GM21526 (cell line): Measurements from ENCODE around the gene MPHOSPH9.
"Not testable (repeated sequence)": the region's sequence is repeated elsewhere in the genome, so short reads cannot be mapped to it uniquely, and the experiment has no call there.

Source experiments
- ATAC-seq: cut with Tn5 transposase; IDR thresholded peaks from one replicate; pipeline ENCODE4 v1.9.1; 2021; ENCODE audit warnings: moderate library complexity; ENCODE audit not compliant: unreplicated experiment, low FRiP score

The MPHOSPH9 gene

DNA sequence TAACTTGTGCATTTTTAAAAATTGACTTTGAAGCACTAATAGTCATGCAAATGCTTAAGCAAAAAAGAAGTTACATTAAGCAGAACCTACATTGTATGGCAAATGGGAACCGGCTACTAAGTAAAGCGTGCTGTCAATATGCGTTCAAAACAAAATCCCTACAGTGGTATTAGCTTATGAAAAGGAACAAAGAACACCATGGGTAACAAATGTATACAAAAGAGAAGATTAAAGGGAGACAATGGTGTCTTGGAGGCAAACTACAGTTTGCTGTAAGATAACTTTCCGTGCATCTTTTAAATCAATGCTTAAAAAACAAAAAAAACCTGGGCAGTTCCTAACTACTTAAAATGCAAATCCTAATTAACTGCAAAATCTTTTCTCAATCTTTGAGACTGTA lies 28.3 kb upstream of the MPHOSPH9 start:
- ATAC-seq = no peak

DNA sequence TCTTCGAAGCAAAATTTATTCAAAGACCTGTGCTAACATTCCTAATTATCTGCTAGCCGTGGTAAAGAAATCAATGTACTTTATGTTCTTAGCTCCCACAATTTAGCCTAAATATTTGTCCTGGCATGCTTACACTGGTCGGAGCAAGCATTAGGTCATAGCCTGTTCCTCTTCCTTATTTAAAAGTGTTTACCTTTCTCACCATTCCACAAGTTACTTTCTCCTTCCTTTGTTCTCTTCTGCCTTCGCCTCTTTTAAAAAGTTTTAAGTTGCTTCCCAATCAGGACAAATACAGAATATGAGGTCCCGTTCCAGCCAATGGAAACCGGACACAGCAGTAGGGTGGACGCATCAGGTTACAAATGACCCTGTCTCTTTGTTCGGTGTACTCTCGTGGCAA lies 27.1 kb upstream of the MPHOSPH9 start:
- ATAC-seq = no peak

DNA sequence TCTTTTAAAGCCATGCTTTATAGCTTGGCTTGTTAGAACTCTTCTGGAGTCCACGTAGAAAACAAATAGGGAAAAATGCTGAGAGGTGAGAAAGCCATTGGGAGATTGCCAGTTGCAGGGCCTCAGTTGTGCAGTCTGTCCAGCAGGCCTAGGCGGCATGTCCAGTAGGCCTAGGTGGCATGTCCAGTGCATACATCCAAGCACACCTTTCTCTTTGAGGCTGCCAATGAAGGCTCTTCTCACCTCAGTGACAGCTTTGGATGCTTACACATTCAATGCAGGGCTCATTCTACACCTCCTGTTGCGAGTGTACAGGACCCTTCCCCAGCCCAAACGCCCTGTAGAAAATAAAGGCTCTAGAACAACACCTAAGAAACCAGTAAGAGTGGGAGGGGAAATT lies 25.7 kb upstream of the MPHOSPH9 start:
- ATAC-seq = no peak

DNA sequence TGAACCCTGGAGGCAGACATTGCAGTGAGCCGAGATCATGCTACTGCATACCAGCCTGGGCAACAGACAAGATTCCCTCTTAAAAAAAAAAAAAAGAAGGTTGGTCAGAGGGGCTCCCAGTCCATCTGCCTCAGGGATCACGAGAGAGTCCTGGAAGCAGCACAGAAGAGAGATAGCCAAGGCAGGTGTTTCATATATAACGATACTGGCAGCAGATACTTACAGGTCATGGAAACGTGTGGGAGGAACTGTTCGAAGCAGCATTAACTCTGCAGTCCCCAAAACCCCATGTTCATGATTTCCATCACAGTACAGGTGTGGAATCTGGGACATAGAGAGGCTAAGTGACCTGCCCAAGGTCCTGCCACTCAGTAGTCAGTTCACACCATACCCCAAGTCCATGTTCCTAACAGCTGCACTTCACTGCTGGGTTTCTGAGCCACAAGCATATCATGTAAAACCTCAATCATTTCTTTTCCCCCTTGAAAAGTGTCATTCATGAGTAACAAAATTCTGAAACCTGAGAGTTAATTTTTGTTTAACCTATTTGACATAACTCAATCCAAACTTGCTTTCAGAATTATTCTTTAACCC lies 22.0 kb upstream of the MPHOSPH9 start:
- ATAC-seq = no peak

DNA sequence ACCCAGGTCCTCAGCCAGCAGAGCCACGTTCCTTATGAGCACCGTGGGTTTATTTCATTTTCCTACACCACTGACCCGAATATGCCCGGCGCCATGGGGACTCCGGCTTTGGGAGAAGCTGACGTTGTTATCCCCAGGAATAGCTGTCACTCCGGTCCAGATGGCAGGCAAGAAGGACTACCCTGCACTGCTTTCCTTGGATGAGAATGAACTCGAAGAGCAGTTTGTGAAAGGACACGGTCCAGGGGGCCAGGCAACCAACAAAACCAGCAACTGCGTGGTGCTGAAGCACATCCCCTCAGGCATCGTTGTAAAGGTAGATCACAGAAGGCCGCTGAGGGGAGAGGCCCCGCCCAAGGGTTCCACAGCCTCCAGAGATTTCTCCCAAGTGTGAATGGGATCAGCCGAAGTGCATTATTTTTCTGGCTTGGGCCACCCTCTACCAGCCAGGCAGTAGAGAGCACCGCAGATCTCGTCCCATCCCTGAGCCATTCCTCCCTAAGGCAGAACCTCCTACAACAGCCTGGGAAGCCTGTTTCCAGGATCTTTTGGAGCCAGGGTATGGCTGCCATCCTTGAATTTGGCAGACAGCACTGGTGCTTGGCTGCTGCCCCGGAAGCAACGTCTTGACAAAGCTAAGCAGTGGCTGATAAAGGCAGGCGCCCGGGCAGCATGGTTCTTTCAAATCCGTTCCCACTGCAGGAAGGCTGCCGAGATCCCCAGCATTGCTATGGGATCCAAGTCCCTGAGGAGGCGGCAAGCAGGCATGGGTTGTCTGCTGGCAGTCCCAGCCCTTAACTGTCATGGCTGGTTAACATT lies 20.9 kb upstream of the MPHOSPH9 start:
- ATAC-seq = no peak

DNA sequence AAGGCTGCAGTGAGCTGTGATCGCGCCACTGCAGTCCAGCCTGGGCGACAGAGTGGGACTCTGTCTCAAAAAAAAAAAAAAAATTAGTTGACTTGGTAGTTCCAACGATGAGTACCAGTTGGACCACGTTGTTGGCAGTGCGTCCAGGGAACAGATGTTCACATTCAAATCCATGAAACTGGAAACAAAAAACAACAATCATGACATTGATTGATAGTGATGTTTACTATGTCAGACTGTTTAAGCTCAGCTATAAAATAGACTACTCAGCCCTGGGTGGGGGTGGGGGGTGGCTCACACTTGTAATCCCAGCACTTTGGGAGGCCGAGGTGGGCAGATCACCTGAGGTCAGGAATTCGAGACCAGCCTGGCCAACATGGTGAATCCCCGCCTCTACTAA lies 19.4 kb upstream of the MPHOSPH9 start:
- ATAC-seq = not testable (repeated sequence)

DNA sequence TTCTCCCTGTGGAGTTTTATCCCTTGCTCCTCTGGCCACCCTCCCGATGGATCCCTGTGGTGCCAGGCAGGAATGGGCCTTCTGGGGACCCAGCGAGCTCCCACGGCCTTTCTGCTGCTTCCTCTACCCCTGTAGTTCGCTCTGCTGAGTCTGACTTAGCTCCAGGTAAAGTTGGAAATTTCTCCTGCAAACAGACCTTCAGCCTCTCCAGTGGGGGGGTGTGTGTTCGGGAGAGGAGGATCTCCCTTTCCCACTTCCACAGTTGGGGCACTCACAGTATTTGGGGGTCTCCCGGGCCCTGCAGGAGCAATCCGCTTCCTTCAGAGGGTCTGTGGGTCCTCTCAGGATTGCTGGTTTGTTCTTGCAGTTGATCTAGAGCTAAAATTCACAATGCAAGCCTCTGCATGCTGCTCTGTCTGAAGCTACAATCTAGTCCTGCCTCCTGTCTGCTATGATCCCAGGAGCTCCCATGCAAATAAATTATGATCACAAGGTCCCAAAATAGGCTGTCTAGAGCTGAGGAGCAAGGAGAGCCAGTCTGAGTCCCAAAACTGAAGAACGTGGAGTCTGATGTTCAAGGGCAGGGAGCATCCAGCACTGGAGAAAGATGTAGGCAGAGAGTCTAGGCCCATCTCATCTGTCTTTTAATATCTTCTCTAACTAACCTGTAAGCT lies 18.6 kb upstream of the MPHOSPH9 start:
- no peak for ATAC-seq

DNA sequence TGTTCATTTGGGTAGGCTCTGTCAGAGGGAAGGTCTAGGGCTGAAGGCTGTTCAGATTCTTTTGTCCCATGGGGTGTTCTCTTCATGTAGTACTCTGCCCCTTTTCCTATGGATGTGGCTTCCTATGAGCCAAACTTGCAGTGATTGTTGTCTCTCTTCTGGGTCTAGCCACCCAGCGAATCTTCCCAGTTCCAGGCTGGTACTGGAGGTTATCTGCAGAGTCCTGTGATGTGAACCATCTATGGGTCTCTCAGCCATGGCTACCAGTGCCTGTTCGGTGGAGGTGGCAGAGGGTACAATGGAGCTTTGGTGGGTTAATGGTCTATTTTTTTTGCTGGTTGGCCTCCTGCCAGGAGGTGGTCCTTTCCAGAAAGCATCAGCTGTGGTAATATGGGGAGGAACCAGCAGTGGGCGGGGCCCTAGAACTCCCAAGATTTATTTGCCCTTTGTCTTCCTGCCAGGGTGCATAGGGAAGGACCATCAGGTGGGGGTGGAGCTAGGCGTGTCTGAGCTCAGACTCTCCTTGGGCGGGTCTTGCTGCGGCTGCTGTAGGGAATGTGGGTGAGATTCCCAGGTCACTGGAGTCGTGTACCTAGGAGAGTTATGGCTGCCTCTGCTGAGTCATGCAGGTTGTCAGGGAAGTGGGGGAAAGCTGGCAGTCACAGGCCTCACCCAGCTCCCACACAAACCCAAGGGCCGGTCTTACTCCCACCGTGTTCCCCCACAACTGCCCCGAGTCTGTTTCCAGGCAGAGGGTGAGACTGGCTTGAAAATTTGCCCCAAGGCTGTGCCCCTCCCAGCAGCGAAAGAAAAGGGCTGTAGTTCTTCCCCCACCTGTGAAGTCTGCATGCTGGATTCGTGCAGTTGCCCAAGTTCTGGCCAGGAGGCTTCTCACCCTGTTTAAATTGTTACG lies 17.8 kb upstream of the MPHOSPH9 start:
- no peak for ATAC-seq

DNA sequence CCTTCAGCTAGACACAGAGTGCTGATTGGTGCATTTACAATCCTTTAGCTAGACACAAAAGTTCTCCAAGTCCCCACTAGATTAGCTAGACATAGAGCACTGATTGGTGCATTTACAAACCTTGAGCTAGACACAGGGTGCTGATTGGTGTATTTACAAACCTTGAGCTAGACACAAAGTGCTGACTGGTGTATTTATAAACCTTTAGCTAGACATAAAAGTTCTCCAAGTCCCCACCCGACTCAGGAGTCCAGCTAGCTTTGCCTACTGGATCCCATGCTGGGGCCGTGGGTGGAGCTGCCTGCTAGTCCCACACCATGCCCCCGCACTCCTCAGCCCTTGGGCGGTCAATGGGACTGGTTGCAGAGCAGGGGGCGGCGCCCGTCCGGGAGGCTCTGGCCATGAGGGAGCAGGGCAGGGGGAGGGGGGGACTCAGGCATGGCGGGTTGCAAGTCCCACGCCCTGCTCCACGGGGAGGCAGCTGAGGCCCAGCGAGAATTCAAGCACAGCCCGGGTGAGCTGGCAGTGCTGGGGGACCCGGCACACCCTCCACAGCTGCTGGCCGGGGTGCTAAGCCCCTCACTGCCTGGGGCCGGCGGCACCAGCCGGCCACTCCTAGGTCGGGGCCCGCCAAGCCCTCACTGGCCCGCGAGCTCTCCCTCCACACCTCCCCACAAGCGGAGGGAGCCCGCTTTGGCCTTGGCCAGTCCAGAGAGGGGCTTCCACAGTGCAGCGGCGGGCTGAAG lies 16.2 kb upstream of the MPHOSPH9 start:
- ATAC-seq = not testable (repeated sequence)

DNA sequence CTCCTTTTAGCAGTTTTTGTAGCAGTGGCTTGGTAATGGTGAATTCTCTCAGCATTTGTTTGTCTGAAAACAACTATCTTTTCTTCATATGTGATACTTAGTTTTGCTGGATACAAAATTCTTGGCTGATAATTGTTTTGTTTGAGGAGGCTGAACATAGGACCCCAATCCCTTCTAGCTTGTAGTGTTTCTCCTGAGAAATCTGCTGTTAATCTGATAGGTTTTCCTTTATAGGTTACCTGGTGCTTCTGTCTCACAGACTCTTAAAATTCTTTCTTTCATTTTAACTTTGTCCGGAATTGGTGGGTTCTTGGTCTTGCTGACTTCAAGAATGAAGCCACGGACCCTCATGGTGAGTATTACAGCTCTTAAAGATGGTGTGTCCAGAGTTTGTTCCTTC lies 15.2 kb upstream of the MPHOSPH9 start:
- ATAC-seq = not testable (repeated sequence)

DNA sequence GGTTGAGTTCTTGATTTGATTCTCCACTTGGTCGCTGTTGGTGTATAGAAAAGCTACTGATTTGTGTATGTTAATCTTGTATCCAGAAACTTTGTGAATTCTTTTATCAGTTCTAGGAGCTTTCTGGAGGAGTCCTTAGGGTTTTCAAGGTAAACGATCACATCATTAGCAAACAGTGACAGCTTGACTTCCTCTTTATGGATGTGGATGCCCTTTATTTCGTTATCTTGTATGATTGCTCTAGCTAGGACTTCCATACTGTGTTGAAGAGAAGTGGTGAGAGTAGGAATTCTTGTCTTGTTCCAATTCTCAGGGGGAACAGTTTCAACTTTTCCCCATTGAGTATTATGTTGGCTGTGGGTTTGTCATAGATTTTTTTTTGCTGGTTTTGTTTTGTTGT lies 12.7 kb upstream of the MPHOSPH9 start:
- ATAC-seq = no peak

DNA sequence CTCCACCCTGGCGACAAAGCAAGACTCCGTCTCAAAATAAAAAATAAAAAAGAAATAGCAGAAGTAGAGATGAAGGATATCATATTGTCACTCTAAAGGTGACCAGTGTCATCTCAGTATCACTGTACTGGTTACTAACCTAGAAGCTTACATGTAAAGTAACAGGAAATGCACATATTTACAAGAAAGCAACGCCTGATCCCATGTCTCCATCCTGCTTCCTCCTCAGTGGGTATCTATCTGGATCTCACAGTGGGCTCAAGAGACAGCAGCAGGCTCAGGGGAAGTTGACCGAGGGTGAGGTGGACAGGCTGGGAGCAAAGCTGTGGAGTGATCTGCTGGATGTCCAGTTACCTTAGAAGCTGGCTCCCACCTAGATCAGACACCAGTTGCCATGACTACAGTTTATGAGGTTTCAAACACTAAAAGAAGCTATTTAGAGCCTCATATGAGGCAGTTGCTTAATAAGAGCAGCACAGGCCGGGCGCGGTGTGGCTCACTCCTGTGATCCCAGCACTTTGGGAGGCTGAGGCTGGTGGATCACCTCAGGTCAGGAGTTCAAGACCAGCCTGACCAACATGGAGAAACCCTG lies 10.8 kb upstream of the MPHOSPH9 start:
- ATAC-seq = no peak

DNA sequence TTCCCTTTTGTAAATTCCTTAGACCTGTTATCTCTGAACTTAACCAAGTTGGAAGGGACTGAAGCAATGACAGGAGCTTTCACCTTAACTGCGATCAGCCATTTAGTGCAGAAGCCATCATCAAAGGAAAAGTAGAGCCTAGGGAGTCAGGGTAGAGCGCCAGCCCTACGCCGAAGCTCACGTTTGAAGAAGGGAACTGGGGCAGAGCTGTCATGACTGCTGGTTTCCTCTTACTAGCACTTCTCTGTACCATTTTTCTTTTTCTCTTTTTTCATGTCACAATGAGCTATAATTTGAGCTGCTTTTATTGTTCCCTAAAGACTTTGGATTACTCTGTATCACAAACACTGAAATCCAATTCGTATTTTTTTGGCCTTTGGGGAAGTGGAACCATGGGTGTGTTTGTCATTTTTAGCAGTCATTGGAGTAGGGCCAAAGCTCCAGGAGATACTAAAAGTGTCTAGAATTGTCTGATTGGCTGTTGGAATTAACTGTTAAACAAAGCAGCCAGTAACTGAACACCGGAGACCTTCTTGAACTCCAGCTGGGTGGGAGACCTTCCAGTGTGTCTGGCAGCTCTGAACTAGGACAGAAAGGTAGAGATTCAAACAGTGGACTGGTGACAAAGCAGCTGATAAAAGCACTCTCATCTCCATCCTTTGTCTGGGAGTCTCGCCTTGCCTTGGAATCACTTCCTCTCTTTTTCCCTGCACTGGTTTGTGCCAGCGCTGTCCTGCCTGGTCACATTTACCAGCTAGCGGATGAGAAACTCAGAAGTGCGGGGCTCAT lies 9.4 kb upstream of the MPHOSPH9 start:
- ATAC-seq = no peak

DNA sequence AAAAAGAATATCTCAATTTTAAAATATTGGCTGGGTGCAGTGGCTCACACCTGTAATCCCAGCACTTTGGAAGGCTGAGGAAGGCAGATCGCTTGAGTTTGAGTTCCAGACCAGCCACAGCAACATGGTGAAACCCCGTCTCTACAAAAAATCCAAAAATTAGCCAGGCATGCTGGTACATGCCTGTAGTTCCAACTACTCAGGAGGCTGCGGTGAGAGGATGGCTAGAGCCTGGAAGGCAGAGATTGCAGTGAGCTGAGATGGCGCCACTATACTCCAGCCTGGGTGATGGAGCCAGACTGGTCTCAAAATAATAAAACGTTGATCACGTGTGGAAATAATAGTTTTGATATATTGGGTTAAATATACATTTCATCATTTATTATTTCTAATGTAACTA lies 6.0 kb upstream of the MPHOSPH9 start:
- ATAC-seq = no peak

DNA sequence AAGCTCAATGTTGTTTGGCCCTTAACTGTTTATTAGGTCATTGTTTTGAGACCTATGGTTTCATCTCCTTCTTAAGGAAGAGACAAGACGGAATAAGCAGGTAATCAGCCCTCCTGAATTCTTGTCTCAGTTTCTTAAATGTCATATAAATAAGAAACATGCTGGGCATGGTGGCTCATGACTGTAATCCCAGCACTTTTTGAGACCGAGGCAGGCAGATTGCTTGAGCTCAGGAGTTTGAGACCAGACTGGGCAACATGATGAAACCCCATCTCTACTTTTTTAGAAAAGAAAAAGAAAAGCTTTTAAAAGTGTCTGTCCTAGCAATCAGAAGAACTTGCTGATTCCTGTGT lies 5.4 kb upstream of the MPHOSPH9 start:
- no peak for ATAC-seq

DNA sequence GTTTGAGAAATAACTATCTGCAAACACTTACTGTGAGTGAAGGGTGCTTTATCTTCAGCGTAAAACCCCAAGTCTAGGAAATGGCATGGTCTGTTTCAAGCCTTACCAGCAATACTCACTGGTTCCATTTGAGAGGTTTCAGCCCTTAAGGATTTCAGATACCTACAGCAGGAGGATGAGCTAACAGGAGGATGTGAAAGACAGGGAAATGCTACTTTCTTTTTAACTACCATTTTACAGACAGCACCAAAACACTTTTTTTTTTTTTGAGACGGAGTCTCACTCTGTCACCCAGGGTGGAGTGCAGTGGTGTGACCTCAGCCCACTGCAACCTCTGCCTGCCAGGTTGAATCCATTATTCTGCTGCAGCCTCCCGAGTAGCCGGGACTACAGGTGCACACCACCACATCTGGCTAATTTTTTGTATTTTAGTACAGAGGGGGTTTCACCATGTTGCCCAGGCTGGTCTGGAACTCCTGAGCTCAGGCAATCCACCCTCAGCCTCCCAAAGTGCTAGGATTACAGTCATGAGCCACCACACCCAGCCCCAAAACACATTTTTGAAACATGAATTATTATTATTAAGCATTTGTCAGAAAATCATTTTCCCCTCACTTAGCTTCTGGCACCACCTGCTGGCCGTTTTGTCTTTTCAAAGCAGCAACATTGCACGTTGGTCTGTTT lies 4.8 kb upstream of the MPHOSPH9 start:
- no peak for ATAC-seq

DNA sequence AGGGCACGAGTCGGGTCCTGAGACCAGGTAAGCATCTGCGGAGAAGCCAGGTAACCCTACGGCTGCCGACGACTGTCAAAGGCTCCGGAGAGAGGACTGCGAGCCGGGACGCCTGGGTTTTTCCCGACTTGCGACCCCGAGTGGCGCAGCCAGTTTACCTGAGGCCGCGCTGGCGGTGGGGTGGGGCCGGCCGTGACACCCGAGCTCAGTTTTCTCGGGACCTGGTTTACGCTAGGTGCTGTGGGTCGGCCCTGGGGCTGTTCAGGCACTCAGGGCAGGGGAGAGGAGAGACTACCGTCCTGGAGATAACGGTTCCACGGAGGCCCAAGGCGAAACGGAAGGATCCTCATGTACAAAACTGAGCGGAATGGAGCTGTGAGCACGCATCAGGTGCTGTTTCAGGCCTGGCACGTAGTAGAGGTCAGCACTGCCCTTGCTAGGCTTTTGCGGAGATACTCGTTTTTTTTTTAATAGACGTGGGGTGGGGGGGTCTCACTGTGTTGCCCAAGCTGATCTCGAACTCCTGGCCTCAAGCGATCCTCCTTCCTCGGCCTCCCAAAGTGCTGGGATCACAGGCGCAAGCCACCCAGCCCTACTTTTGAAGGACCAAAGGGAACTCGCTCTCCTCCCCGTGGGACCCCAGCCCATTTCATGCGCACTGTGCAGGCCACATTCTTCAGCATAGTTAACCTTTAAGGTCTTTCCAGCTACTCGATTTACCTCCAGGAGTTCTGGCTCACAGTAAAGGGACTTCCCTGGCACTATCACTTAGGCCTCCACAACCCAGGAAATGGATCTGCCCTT lies 766 bp upstream of the MPHOSPH9 start:
- peak; percentile 12 for ATAC-seq

DNA sequence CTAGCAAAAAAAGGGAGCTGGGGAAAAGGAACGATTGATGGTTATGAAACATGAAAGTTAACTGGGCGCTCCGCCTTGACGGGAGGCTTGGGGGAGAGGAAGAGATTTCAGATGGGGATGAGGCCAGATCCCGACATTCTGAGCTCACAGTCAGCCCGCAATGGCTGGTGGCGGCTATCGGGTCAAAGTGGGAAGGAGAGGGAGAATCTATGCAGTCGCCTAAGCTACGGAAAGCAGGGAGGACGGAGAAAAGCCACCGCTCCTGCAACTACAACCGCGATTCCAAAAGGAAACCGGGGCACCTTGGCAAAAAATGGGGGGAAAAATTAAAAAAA lies 502 bp downstream of the MPHOSPH9 start:
- no peak for ATAC-seq
